NCI-H146 (cell line): ENCODE data around the gene JTB.

Experiments
- DNase-seq: peaks from one replicate; lab custom pipeline; 2025; lab: John Stamatoyannopoulos, UW

The JTB gene

GRCh38 chr1:153978274-153978909 is 918 bp upstream of the JTB start:
- no peak for DNase-seq

- no peak for DNase-seq
These were observed 640 bp downstream of the JTB start for GRCh38 chr1:153976819-153977249.

- no peak for DNase-seq
These were observed 3.9 kb downstream of the JTB start for GRCh38 chr1:153973525-153973924.

GRCh38 chr1:153973071-153973470 is 4.4 kb downstream of the JTB start:
- no peak for DNase-seq

GRCh38 chr1:153970346-153970745 is 7.1 kb downstream of the JTB start:
- DNase-seq, result no peak

- no peak for DNase-seq
These were observed 8.5 kb downstream of the JTB start for GRCh38 chr1:153968972-153969371.

GRCh38 chr1:153968408-153968807 is 9.1 kb downstream of the JTB start:
- DNase-seq, result peak; percentile 31

GRCh38 chr1:153968000-153968363 is 9.5 kb downstream of the JTB start:
- peak; percentile 74 for DNase-seq

- DNase-seq, result peak; percentile 98
These were observed 10.1 kb downstream of the JTB start, which contains the start of gene CREB3L4 for GRCh38 chr1:153967107-153967999. Gene CREB3L4, plus strand, starts transcription at chr1:153967902. Its CDS starts 624 bp downstream, at chr1:153968526.

- DNase-seq, result peak; percentile 71
These were observed 13.6 kb downstream of the JTB start for GRCh38 chr1:153963850-153964331.

- DNase-seq, result peak; percentile 98
These were observed 14.2 kb downstream of the JTB start, which contains the start of gene SLC39A1 for GRCh38 chr1:153963030-153963849. Gene SLC39A1, minus strand, starts transcription at chr1:153963537. Its CDS starts 822 bp downstream, at chr1:153962715.

- no peak for DNase-seq
These were observed 15.1 kb downstream of the JTB start for GRCh38 chr1:153962088-153963029.

GRCh38 chr1:153961421-153961820 is 16.1 kb downstream of the JTB start:
- DNase-seq, result no peak

- DNase-seq, result no peak
These were observed 17.3 kb downstream of the JTB start for GRCh38 chr1:153960206-153960605.

GRCh38 chr1:153959454-153959853 is 18.0 kb downstream of the JTB start:
- no peak for DNase-seq

GRCh38 chr1:153958961-153959260 is 18.6 kb downstream of the JTB start:
- no peak for DNase-seq

GRCh38 chr1:153958111-153958960 is 19.1 kb downstream of the JTB start, which contains the start of gene CRTC2:
Gene CRTC2, minus strand, starts transcription at chr1:153958612. Its CDS starts 115 bp downstream, at chr1:153958497.
- peak; percentile 99 for DNase-seq

GRCh38 chr1:153957744-153958110 is 19.7 kb downstream of the JTB start:
- DNase-seq, result peak; percentile 23

GRCh38 chr1:153956997-153957715 is 20.3 kb downstream of the JTB start:
- DNase-seq, result no peak
